HG03520 (cell line): ENCODE results near the gene HIBCH.

Source experiments
- ATAC-seq: cut with Tn5 transposase; IDR thresholded peaks from one replicate; pipeline ENCODE4 v1.9.1; 2021; ENCODE audit warnings: mild to moderate bottlenecking, moderate library complexity; ENCODE audit not compliant: unreplicated experiment

Gene HIBCH

DNA sequence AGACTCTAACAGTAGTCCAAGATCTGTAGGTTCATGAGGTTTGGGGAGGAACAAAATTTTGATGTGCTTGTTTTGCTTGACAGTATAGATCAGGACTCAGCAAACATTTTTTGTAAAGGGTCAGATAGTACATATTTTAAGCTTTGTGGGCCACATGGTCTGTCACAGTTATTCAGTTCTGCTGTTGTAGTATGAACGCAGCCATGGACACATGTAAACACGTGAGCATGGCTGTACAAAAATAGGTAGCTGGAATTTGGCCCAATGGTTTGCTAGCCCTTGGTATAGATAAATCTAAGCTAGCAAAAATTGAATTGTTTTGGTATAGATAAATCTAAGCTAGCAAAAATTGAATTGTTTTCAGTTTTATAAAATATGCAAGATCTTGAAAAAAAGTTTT, 120.5 kb downstream of the HIBCH start:
- ATAC-seq, result no peak

DNA sequence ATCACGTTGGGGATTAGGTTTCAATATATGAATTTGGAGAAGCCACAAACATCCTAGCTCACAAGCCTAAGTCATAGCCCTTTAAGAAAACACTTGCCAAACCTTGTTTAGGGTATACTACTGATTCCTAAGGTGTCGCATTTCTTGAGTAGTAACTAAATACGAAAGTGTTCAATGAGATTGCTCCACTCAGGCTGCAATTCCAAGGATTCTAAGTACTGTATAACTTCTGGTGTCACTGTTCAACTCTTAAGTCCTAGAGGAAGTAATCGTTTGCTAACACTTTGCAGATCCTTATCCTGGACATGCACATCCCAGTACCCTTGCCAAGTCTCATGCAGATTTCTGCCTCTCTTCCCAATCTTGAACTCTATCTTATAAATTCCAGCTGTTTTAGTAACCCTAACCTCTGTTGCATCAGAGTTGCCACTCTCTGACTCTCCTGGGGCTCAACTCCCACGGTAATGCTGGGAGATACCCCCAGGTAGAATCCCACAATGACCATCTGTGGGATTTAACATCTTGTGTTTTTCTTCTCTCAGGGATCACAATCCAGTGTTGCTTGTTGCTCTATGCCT, 122.4 kb downstream of the HIBCH start:
- ATAC-seq, result no peak

DNA sequence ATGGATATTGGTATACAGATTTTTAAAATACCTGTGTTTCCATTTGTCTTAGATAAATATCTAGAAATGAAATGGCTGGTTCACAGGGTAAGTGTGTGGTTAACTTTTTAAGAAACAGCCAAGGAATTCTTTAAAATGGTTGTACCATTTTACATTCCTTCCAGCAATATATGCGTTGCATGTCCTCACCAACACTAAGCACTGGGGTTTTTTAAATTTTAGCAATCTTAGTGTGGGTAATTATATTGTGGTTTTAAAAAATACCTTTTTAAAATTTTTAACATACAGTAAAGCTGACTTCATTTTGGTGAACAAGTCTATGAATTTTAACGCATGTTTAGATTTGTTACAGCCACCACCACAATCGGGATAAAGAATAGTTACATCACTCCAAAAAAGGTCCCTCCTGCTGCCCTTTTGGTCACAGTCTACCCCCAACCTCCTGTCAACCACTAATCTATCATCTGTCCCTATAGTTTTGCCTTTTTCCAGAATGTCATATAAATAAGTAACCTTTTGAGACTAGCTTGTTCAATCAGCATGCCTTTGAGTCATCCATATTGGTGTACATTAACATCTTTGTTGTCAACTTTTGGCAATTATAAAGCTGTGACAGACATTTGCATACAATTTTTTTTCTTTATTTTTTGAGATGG, 129.0 kb downstream of the HIBCH start:
- ATAC-seq, result no peak

DNA sequence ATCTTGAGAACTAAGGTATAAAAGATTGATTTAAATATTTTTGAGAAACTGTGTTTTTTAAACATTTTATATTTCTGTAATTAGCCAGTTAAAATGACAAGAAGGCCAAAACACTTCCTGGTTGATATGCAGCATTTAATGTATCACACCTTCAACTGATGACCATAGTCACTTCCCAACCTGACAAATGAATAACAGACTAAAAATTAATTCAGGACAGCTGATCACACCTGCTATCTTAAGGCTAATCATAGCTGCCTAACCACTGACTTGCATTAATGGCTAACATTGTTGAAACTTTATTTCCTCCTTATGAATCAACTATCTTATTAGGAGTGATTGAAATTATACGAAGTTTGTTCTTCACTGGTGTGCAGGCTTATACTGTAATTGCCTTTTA, 131.3 kb downstream of the HIBCH start:
- no peak for ATAC-seq

DNA sequence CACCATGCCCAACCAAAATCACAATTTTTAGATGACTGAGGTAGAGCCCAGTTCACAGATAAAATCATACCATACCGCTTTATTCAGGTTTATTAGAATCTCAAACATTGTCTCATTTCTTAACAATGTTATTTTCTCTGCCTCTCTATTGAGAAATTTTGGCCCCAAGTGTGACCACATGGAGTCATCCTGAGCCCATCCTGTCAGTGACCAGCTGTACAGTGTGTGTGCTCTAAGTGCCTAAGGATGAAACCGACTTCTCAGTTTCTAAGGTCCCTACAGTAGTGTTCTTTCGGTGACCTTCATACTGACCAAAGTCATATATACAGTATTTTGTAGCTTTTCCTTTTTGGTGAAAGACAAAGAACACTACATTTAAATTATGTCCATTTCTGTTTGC, 133.4 kb downstream of the HIBCH start:
- no peak for ATAC-seq

DNA sequence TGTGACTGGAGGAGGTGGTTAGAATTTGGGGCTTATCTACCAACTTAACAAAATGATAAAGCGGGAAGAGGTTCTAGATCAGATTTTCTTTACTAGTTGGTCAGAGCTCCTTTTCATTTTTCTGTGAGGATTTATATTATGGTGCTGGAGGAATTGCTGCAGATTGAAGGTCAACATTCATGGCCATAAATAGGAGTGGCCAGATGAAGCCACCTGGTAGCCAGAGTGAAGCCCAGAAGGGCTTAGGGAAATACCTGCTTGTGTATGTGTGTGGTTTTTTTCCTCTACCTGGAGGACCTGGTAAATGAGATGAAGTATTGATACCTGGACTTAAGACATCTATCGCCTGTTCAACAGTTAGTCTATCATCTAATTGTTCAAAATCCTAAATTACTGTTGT, 134.2 kb downstream of the HIBCH start:
- ATAC-seq, result no peak

DNA sequence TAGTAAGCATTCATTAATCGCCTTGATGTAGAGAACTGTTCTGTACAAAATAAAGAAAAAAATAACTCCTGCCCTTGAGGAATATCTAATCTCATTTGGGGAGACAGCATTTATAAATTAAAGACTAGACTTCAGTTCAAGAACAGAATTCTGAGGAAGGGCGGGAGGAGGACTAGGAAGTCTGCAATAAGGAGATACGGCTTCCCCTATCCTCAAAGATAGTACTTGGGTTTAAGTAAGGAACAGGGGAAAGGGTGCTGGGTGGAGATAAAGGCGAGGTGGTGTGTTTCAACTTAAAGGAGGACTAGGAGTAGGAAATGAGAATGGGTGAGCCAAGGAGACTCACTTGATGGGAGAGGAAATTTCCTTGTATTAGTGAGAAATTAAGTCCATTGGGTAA, 135.2 kb downstream of the HIBCH start:
- no peak for ATAC-seq

DNA sequence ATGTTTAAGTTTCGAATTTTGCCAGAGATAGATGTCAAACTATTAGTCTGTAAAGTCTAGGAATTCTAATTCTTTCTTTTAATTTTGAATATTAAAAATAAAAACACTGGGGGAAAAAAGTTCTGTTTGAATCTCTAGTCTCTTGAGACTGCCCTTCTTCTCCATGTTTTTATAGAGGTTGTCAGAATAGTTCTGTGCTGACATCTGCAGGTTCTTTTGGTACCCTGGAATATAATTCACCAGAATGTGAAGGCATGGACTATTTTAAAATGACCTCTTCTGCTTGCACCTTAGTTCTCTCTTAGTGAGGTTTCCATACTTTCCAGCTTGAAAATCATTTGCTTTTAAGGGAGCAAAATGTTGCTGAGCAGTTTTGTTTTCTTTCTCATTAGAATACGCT, 136.1 kb downstream of the HIBCH start:
- no peak for ATAC-seq

DNA sequence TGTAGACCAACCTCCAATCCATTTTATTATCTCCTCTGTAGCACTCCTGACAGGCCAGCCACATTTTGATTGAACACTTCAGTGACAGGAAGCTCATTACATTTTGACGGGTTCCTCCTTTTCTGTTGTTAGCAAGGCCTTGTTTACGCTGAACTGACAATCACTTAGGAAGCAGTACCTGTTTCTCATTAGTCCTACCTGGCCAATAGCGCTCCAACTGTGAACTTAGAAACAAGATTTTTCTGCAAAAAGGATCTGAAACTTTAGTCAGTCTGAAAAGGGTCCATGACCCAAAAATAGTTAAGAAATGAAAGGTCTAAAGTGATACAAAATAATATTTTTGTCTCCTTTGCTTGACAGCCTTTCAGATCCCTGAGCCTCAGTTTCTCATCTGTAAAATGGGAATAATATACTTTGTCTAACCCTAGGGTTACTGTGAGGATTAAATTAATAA, 137.5 kb downstream of the HIBCH start:
- peak; percentile 24 for ATAC-seq

DNA sequence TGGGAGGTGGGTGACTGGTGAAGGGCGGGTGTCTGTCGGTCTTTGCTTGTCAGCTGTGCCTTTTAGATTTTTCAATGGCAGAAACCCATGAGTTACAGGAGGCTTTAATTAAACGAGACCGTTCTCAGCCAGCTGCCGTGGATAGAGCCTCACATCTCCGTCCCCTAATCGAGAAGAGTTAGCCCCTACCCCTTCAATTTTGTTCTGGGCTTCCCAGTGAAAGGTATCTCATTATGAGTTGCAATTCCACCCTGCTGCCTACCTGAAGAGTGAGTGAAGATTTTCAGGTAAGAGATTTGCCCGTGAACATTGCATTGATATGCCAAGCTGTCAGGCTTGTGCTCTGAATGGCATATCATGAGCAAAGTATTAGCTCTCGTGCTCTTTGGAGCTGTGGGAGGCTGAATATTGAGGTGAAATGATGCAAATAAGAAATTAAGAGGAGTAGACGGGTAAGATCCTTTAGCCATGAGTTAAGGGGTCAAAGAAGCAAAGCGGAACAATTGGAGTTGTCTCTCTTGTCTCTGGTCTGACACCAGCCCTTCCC, 138.4 kb downstream of the HIBCH start:
- no peak for ATAC-seq

DNA sequence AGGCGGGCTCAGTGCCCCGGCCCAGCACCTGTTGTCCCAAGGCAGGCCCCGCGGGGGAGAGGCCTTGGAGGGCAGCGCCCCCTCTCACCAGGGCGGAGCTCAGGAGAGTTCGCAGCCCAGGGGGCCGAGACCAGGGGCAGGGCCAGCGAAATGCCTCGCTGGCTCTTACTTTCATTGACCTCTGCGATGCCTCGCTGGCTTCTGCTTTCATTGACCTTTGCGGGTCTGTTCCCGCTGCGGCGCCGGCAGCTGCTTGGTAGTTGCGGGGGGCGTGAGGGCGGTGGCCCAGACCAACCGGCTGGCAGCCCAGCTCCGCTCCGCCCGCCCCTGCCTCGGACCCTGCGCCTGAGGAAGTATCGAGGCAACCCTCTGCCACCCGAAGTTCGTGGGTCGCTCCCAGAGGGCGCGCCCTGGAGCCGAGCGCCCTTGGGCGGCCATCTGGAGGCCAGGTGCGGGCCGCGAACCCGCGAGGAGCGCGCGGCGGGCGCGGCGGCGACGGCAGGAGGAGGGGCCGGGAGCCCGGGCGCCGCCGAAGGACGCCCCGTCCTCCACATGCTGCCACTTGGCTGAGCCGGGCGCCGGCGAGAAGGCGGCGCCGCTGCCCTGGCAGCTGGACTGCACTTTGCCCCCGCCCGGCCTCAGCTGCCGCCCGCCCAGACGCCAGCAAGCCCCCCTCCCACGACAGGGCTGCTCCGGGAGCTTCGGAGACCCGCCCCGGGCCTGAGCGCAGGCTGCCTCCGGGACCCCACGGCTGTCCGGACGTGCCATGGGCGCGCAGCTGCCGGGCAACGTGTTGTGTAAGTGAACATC, 139.1 kb downstream of the HIBCH start:
- ATAC-seq, result peak; percentile 81

DNA sequence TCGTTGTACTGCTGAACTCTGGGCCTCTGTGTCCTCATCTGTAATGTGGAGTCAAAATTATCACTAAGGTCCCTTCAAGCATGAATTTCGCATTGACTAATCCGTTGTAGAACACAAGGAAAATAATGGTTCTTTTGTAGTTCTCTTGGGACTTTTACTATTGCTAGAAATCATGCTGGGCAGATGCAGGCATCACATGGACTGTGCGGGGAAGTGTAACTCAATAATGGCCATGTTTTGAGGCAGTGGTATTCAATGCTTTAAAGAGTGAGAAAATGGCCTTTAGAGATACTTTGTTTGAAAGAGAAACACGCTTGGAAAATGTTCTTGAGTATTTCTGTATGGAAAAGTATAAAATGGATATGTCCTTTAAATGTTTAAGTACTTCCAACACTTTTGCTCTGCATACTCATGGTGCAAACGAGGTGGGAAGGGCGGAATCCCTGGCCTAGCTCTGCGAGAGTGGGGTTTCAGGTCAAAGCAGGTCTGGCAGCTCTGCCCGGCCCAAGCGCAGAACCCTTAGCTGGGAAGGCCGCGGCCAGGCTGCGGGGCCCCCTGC, 139.8 kb downstream of the HIBCH start:
- ATAC-seq, result no peak

DNA sequence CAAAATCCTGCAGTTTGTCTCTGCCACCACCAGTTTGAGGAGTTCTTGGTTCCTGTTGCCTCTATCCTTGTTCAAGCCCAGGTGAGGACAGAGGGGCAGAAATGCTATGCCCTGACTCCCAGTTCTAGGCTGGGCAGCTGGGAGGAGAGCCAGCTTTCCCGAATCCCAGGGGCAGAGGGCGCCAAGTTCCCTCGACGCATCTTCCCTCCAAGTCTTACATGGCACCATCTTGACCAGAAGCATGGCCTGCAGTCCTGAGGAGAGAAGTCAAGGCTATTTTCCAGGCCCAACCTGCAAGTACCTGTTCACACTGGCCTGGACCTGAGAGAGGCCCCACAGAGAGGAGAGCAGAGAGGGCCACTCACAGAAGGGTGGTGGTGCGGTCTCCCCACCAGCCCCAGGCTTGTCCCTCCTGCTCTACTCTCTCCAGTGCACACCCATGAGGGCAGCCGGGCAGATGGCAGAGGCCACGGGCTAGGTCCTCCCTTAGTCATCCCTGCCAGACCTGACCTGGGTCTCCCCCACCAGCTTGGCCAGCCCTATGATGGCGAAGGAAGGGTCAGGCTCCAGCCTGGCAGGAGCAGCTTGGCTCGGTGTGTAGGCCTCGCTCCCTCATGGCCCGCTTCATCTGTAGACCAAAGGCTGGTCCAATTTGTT, 141.4 kb downstream of the HIBCH start:
- ATAC-seq, result no peak

DNA sequence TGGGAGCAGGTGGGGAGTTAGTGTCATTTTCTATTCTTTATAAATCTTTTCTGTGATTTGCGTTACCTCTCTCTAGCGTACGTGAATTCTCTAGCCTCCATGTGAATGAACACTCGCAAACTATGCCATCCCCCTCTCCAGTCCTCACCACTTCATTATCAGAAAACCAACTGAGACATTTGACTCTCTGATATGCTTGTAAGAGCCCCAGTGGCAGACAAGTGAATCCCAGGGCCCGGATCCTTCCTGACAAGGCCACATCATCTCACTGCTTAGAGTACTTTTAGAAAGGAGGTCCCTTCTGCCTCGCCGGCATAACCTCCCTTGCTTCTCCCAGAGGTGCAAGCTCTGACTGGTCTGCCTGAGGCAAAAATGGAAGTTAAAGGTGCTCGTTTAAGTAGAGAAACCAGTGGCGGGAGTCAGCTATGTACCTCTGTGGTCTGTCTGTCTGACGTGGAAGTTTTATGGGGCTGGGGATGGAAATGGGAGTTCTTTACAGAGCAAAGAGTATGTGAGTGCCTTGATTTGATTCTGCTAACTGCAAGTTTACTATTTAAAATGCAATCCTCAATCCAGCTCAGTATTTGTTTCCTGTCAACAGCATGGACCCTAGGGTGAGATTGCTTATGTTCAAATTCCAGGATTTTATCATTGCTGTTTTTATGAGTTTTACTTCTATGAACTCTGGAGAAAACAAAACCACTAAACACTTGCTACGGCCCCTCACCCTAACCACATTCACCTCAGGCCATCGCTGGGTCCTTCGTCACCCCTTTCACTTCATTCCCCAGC, 142.2 kb downstream of the HIBCH start:
- no peak for ATAC-seq

DNA sequence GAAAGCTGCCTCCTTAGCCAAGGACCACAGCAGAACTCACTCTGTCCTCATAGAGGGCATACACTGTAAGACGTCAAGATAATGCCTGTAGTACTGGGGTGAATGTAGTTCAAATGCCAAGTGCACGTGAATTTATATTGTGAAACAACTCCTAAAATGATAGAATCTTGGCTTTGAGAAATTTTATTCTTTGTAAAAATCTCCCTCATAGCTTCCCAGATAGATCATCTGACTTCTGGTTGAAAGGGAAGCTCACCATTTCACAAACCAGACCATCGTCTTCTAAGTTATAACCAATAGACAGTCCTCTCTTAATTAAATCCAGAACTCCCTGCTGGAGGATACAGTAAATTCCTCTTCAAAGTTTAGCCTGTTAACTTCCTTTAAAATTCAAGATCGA, 146.2 kb downstream of the HIBCH start:
- no peak for ATAC-seq

DNA sequence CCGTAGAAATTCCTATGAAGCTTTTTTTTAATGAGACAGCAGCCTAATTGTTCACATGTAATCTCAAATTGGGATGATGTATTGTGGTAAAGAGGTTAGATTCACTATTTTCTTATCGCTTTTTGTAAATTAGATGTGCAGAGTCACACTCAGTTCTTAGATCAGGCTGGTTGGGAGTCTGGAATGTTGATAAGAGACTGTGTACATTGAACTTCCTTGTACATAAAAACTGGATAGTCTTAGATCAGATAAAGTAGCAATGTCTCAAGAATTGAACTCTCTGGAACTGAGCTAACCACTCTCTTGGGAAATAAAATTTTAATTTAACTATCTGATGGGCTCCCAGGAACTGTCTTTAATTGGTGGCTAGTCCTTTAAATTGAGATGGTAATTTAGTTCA, 149.0 kb downstream of the HIBCH start:
- ATAC-seq, result no peak

DNA sequence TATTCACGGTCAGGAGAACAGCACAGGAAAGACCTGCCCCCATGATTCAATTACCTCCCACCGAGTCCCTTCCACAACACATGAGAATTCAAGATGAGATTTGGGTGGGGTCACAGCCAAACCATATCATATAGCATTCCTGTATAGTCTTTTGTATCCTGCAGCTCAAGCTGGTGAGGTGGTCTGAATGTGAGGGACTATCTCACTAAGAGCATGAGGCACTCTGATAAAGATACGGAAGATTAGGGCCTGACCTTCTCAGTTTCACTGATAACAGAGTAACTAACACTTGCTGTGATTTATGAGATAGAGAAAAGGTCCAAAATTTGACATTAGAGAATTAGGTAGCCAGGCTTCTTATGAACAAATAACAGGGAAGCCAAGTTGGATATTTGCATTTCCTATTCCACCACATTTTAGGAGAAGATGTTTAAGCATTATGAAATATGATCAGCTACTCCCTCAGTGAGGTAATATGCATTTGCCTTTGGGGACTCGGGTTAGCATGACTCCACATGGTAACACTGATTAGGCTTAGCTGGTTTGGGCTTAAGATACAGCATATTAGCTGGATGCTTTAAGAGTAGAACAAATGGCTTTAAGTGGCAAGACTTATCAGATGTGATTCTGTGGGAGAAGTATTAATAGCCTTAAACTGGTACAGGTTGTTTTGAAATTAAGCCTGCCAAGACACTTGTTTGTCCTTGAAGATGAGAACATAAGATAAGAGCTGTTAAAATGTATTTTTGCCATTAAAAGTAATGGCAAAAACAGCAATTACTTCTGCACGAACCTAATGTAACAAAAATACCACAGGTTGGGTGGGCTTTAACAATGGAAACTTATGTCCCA, 150.2 kb downstream of the HIBCH start:
- no peak for ATAC-seq

DNA sequence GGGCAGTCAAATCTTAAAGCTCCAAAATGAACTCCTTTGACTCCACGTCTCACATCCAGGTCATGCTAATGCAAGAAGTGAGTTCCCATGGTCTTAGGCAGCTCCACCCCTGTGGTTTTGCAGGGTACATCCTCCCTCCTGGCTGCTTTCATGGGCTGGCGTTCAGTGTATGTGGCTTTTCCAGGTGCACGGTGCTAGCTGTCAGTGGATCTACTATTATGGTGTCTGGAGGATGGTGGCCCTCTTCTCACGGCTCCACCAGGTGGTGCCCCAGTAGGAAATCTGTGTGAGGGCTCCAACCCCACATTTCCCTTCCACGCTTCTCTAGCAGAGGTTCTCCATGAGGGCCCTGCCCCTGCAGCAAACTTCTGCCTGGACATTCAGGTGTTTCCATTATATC, 151.9 kb downstream of the HIBCH start:
- no peak for ATAC-seq

DNA sequence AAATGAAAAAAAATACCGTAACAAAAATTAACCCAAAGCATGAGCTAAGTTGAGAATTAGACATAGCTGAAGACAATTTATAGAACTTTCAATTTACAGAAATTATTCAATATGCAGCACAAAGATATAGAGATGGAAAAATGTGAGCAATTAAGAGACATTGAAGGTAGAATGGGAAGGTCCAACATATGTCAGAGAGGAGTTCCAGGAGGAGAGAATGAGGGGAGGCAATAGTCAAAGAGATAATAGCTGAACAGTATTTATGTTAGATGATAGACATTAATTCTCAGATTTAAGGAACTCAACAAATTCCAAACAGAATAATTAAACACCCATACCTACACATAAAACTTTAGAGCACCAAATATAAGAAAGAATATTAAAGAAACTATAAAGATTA, 154.1 kb downstream of the HIBCH start:
- ATAC-seq, result no peak
